Activated CD8-positive, alpha-beta T cell treated with anti-CD3 and anti-CD28 coated beads, Interleukin-2, amount 10 ng/mL, durations not matched to agents 7 days and 5 days (primary cell): Measurements from ENCODE around the gene CLDN5. TPM values are rescaled to one million over a fixed set of nuclear protein-coding genes. Genes with fewer than 3 reads are reported as not detected.

ENCODE experiments used
- ATAC-seq: fragments of 150-1000 bp; cut with Tn5 transposase; one replicate; pipeline ENCODE4 v1.10.0; 2021; ENCODE audit warnings: moderate library complexity
- CTCF ChIA-PET: fragments of 350-600 bp; sonication (Branson Sonifier 250); formaldehyde crosslinking; loops from one replicate; lab custom pipeline; 2021; ENCODE audit warnings: antibody characterized with exemption; lab: Charles Lee
- POLR2A ChIA-PET: fragments of 350-600 bp; sonication (Branson Sonifier 250); formaldehyde crosslinking; loops from one replicate; lab custom pipeline; 2021; ENCODE audit warnings: antibody characterized with exemption; lab: Charles Lee
- DNase-seq: peaks from one replicate; pipeline ENCODE4 v3.0.0-alpha.2; 2020
- H3K27ac Mint-ChIP-seq: one replicate; pipeline ENCODE4 v1.8.0; 2021; ENCODE audit warnings: mild to moderate bottlenecking, mixed read lengths
- H3K27me3 Mint-ChIP-seq: one replicate; pipeline ENCODE4 v1.8.0; 2021; ENCODE audit warnings: low read depth, mixed read lengths
- H3K36me3 Mint-ChIP-seq: one replicate; pipeline ENCODE4 v1.8.0; 2021; ENCODE audit warnings: low read depth, mixed read lengths
- H3K4me1 Mint-ChIP-seq: one replicate; pipeline ENCODE4 v1.8.0; 2021; ENCODE audit warnings: low read depth, mixed read lengths
- H3K4me3 Mint-ChIP-seq: one replicate; pipeline ENCODE4 v1.8.0; 2021; ENCODE audit warnings: mild to moderate bottlenecking, mixed read lengths
- H3K9me3 Mint-ChIP-seq: one replicate; pipeline ENCODE4 v1.8.0; 2022; ENCODE audit warnings: mixed read lengths; ENCODE audit not compliant: insufficient read depth
- total RNA-seq, 2 experiments: library from RNA; stranded (reverse); gene quantifications; one replicate each; pipeline ENCODE4 v1.2.3, GENCODE V29; 2021

The CLDN5 gene
- total RNA-seq, 2 experiments from 2014 or later, result not detected

DNA sequence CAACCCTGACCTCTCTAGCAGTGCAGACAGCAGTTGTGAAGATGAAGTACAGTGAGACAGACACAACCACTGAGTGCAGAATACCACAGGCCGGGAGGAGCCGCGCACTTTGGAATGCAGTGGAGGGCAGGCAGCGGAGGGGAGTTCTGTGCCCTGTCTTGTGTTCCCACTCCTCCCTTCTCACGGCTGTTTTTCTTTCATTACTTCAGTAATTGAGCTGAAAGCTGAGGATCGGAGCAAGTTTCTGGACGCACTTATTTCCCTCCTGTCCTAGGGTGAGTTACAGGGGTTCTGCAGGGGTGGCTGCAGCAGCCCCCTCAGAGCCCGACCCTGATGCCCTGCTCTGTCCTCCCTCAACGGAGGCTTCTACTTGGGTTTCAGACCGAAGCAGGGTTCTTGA is 5.6 kb downstream of the CLDN5 start:
- ChIA-PET CTCF (no interaction called here), POLR2A (no interaction called here)
- Mint-ChIP-seq H3K27me3 (peaks cover 7% of the 10 kb centered on the region), H3K36me3 (peaks cover 42% of the 10 kb centered on the region), H3K4me3 (no peak overlapping the region), H3K27ac (no peak overlapping the region), H3K4me1 (peaks cover 13% of the 10 kb centered on the region), H3K9me3 (no peaks in the 10 kb centered on the region)
- DNase-seq (no peak), ATAC-seq (no peak)

GRCh38 chr22:19517919-19518611 is 6.1 kb downstream of the CLDN5 start:
- Mint-ChIP-seq H3K4me3 (no peak overlapping the region), H3K4me1 (peaks cover 11% of the 10 kb centered on the region), H3K27ac (no peak overlapping the region), H3K36me3 (peaks cover 48% of the 10 kb centered on the region), H3K27me3 (peaks cover 4% of the 10 kb centered on the region), H3K9me3 (no peaks in the 10 kb centered on the region)
- ATAC-seq, result no peak
- ChIA-PET CTCF (no interaction called here), POLR2A (interaction anchor here (1.3 kb wide), 1 partner anchor 12 kb away, joined by 4 read pairs; no protein-coding TSS in a partner anchor)
- DNase-seq, result no peak

GRCh38 chr22:19517171-19517500 is 7.1 kb downstream of the CLDN5 start:
- no peak overlapping the region for H3K27ac Mint-ChIP-seq
- POLR2A ChIA-PET, result interaction anchor here (1.3 kb wide), 1 partner anchor 12 kb away, joined by 4 read pairs; no protein-coding TSS in a partner anchor
- ATAC-seq, result no peak
- peaks cover 56% of the 10 kb centered on the region for H3K36me3 Mint-ChIP-seq
- H3K9me3 Mint-ChIP-seq, result no peaks in the 10 kb centered on the region
- H3K4me1 Mint-ChIP-seq, result peaks cover 7% of the 10 kb centered on the region
- H3K27me3 Mint-ChIP-seq, result no peaks in the 10 kb centered on the region
- H3K4me3 Mint-ChIP-seq, result no peak overlapping the region
- CTCF ChIA-PET, result no interaction called here
- DNase-seq, result no peak

DNA sequence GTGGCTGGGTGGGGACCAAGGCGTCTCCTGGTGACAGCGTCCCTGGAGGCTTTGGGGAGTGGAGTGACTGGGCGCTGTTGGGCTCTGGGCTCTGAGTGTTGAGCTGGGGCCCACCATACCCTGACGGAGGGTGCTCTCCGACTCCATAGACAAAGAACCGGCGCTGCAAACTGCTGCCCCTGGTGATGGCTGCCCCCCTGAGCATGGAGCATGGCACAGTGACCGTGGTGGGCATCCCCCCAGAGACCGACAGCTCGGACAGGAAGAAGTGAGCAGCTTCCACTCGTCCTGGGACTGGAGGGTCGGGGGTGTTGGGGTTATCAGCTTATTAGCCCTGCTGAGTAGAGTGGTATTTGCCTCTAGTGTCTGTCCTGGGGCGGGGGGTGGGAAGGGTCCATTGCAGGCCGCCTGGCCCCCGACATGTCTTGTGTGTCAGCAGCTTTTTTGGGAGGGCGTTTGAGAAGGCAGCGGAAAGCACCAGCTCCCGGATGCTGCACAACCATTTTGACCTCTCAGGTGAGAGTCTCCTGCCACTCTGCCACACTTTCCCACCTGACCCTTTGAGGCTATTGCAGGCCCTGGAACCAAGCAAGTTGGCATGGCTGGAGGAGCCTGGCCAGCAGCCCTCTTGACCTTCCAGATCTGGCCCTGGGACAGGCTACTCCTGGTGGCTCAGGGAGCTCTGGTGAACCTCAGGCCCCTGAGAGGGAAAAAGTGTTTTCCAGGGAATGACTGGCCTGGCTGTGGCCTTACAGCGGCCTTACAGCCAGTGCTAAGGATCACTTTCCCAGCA is 7.6 kb downstream of the CLDN5 start:
- H3K9me3 Mint-ChIP-seq, result no peaks in the 10 kb centered on the region
- no peak for ATAC-seq
- no peaks in the 10 kb centered on the region for H3K27me3 Mint-ChIP-seq
- H3K4me1 Mint-ChIP-seq, result peaks cover 7% of the 10 kb centered on the region
- H3K27ac Mint-ChIP-seq, result no peak overlapping the region
- DNase-seq, result no peak
- ChIA-PET POLR2A (interaction anchor here (0.6 to 1.3 kb wide), 2 partner anchors 13 to 83 kb away, joined by 3 to 4 read pairs; no protein-coding TSS in a partner anchor), CTCF (no interaction called here)
- H3K4me3 Mint-ChIP-seq, result no peak overlapping the region
- peaks cover 56% of the 10 kb centered on the region for H3K36me3 Mint-ChIP-seq

DNA sequence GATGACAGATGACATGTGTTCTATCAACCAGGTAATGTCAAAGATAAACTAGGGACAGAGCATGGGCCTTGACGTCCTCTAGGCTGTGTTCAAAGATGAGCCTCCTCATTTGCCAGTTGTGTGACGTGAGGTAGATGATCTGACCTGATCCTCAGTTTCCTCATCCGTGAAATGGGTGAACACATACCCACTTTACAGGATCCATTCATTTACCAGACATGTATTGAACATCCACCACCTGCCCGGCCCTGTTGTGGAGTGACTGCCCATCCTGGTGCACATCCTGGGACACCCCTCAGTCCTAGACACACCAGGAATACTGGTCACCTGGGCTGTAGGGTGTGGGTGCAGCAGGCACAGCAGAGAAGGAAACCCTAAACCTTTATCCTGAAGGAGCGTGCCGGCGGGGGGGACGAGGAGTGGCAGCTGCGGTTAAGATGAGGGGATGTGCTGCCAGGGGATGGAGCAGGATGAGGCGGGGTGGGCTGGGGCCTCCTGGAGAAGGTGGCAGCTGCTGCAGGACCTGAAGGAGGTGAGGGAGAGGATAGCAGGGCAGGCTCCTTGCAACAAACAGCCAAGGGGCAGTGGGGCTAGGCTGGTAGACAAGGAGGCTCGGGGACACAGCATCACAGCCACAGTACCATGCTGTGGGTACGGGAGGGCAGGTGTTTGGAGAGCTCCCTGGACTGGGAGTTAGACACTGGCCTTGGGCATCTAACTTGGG is 8.4 kb downstream of the CLDN5 start:
- H3K4me3 Mint-ChIP-seq, result no peak overlapping the region
- peaks cover 61% of the 10 kb centered on the region for H3K36me3 Mint-ChIP-seq
- POLR2A ChIA-PET, result interaction anchor here (0.6 kb wide), 1 partner anchor 82 kb away, joined by 3 read pairs; no protein-coding TSS in a partner anchor
- H3K9me3 Mint-ChIP-seq, result no peaks in the 10 kb centered on the region
- H3K4me1 Mint-ChIP-seq, result peaks cover 7% of the 10 kb centered on the region
- no peaks in the 10 kb centered on the region for H3K27me3 Mint-ChIP-seq
- DNase-seq (no peak), ATAC-seq (no peak)
- CTCF ChIA-PET, result no interaction called here
- no peak overlapping the region for H3K27ac Mint-ChIP-seq

- Mint-ChIP-seq H3K27me3 (no peaks in the 10 kb centered on the region), H3K9me3 (no peaks in the 10 kb centered on the region), H3K27ac (no peak overlapping the region), H3K36me3 (peaks cover 60% of the 10 kb centered on the region), H3K4me3 (no peak overlapping the region), H3K4me1 (peaks cover 7% of the 10 kb centered on the region)
- CTCF ChIA-PET, result no interaction called here
- POLR2A ChIA-PET, result no interaction called here
- DNase-seq (no peak), ATAC-seq (no peak)
These were observed 9.2 kb downstream of the CLDN5 start for GRCh38 chr22:19514831-19515565.

DNA sequence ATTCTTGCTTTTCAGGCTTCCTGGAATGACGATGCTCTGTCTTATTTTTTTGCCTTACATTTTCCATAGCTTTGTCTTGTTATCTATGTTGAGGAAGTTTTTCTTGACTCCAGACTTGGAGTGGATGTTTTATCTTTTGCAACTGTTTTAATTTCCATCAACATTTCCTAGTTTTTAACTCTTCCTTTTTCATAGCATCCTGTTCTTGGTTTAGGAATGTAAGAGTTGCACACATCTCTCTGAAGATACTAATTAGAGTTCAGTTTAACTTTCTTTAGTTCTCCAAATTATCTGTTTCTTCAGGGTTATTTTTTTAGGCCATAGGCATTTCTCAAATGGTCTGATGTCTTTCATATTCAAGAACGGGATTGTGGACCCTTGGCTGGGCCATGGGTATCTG is 10.4 kb downstream of the CLDN5 start:
- H3K27ac Mint-ChIP-seq, result no peak overlapping the region
- H3K36me3 Mint-ChIP-seq, result peaks cover 70% of the 10 kb centered on the region
- H3K4me3 Mint-ChIP-seq, result no peak overlapping the region
- CTCF ChIA-PET, result no interaction called here
- POLR2A ChIA-PET, result no interaction called here
- H3K9me3 Mint-ChIP-seq, result no peaks in the 10 kb centered on the region
- DNase-seq (no peak), ATAC-seq (no peak)
- peaks cover 7% of the 10 kb centered on the region for H3K4me1 Mint-ChIP-seq
- H3K27me3 Mint-ChIP-seq, result no peaks in the 10 kb centered on the region

DNA sequence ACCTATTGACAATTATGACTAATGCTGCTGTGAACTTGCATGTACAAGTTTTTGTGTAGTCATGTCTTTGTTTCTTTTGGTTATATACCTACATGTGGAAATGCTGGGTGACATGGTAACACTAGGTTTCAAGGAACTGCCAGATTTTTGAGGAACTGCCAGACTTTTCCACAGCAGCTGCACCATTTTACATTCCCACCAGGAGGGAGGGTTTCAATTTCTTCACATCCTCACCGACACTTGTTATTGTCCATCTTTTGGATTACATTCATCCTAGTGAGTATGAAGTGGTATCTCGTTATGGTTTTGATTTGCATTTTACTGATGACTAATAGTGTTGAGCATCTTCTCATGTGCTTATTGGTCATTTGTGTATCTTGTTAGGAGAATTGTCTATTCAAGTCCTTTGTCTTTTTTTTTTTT is 13.3 kb downstream of the CLDN5 start:
- ATAC-seq (no peak), DNase-seq (no peak)
- Mint-ChIP-seq H3K4me1 (peaks cover 12% of the 10 kb centered on the region), H3K27me3 (no peaks in the 10 kb centered on the region), H3K36me3 (peaks cover 76% of the 10 kb centered on the region), H3K27ac (no peak overlapping the region), H3K9me3 (no peaks in the 10 kb centered on the region), H3K4me3 (no peak overlapping the region)
- POLR2A ChIA-PET, result no interaction called here
- CTCF ChIA-PET, result no interaction called here

- ChIA-PET POLR2A (interaction anchor here (0.7 kb wide), 1 partner anchor 365 kb away, joined by 3 read pairs; the partner anchor contains the start of gene ESS2), CTCF (interaction anchor here (1.5 kb wide), 1 partner anchor 120 kb away, joined by 6 read pairs; no protein-coding TSS in a partner anchor)
- peaks cover 75% of the 10 kb centered on the region for H3K36me3 Mint-ChIP-seq
- no peak for DNase-seq
- H3K27ac Mint-ChIP-seq, result no peak overlapping the region
- H3K27me3 Mint-ChIP-seq, result no peaks in the 10 kb centered on the region
- peaks cover 22% of the 10 kb centered on the region for H3K4me1 Mint-ChIP-seq
- H3K9me3 Mint-ChIP-seq, result no peaks in the 10 kb centered on the region
- no peak for ATAC-seq
- H3K4me3 Mint-ChIP-seq, result no peak overlapping the region
These were observed 14.3 kb downstream of the CLDN5 start for GRCh38 chr22:19509923-19510322.

GRCh38 chr22:19509191-19509590 is 15.0 kb downstream of the CLDN5 start:
- no peaks in the 10 kb centered on the region for H3K27me3 Mint-ChIP-seq
- no peak overlapping the region for H3K4me3 Mint-ChIP-seq
- H3K4me1 Mint-ChIP-seq, result peaks cover 23% of the 10 kb centered on the region
- ATAC-seq (no peak), DNase-seq (no peak)
- H3K27ac Mint-ChIP-seq, result no peak overlapping the region
- ChIA-PET POLR2A (interaction anchor here (0.7 kb wide), 1 partner anchor 365 kb away, joined by 3 read pairs; the partner anchor contains the start of gene ESS2), CTCF (interaction anchor here (1.5 kb wide), 1 partner anchor 121 kb away, joined by 6 read pairs; no protein-coding TSS in a partner anchor)
- no peaks in the 10 kb centered on the region for H3K9me3 Mint-ChIP-seq
- peaks cover 77% of the 10 kb centered on the region for H3K36me3 Mint-ChIP-seq
